ENCODE data around the gene ETFB.

DNA sequence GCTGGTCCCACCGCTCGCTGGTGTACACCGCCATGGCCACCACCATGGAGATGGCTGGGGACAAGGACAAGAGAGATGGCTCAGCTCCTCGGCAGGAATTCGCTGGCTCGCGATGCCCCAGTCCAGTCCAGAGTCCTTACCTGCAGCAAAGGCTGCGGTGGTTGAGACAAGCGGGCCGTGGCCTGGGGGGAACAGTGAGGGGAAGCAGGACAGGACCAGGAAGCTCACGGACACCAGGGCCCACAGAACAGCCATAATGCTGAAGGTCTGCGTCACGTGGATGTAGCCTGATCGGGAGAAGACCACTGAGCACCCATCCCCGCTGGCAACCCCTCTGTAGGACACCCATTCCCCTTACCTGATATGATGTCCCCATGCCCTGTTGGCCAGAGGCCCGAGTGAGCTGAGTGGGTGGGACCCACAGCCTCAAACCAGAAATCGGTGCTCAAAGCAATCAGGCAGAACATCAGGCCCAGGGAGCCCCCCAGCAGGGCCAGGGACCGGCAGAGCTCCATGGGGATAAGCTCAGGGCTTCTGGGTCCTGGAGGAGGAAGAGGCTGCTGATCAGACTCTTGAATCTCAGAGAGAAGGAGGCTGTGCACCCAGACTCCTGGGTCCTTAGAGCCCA lies 5.9 kb upstream of the ETFB start:
- TF ChIP-seq CTCF (IDR thresholded peaks at IDR 0.05) (no peak), REST (IDR thresholded peaks at IDR 0.05; ENCODE audit: insufficient read depth in 1 of 2, low read depth in 2 of 2, low read length in 1 of 2) (no peak), SIN3A (IDR thresholded peaks at IDR 0.05; ENCODE audit: borderline replicate concordance, insufficient read depth, low read depth, low read length) (no peak)

Measured in Panc1 (cell line).